H1 (cell line): ENCODE measurements around the gene SLC38A8. TPM values are rescaled to one million over a fixed set of nuclear protein-coding genes. Genes with fewer than 3 reads are reported as not detected.
A peak's percentile ranks its signal among the peaks of the same experiment; 100 is the strongest.

ENCODE experiments used
- CTCF ChIA-PET: fragments of 300-600 bp; sonication (Branson Sonifier 250); formaldehyde crosslinking; loops from one replicate; lab custom pipeline; 2021; ENCODE audit not compliant: partially characterized antibody; lab: Charles Lee
- POLR2A ChIA-PET: fragments of 300-600 bp; sonication (Branson Sonifier 250); formaldehyde crosslinking; loops from one replicate; lab custom pipeline; 2021; ENCODE audit warnings: inconsistent platforms; ENCODE audit not compliant: partially characterized antibody; lab: Charles Lee
- DNase-seq, 2 experiments: peaks; one replicate each; pipeline versions ENCODE4 v3.0.0 to v3.0.0-alpha.2; 2010 to 2022; ENCODE audit warnings: low spot score in 2 of 2, low read depth in 1 of 2, mixed read lengths in 1 of 2
- FAIRE-seq: peaks from 2 replicates; lab custom pipeline; 2011; peaks lifted over from hg19 to GRCh38; lab: Jason Lieb, UNC
- H2AFZ ChIP-seq: 2 replicates; pipeline ENCODE4 v1.8.1; 2012; ENCODE audit warnings: low read length, inconsistent platforms
- H2AK5ac ChIP-seq: 2 replicates; pipeline ENCODE4 v1.6.1; 2013; ENCODE audit warnings: low read depth, low read length
- H2BK120ac ChIP-seq: replicated peaks from 2 replicates; pipeline ENCODE3; 2013; ENCODE audit warnings: low read depth, low read length, inconsistent platforms
- H2BK12ac ChIP-seq: 2 replicates; pipeline ENCODE4 v1.6.1; 2013; ENCODE audit warnings: low read depth, low read length
- H2BK15ac ChIP-seq: 2 replicates; pipeline ENCODE4 v1.6.1; 2013; ENCODE audit warnings: low read length
- H2BK20ac ChIP-seq: 2 replicates; pipeline ENCODE4 v1.6.1; 2013; ENCODE audit warnings: low read length
- H2BK5ac ChIP-seq: 2 replicates; pipeline ENCODE4 v1.6.1; 2013; ENCODE audit warnings: low read depth, low read length
- H3K14ac ChIP-seq: 2 replicates; pipeline ENCODE4 v1.6.1; 2013; ENCODE audit warnings: inconsistent platforms; ENCODE audit not compliant: insufficient read length
- H3K18ac ChIP-seq: 2 replicates; pipeline ENCODE4 v1.6.1; 2013; ENCODE audit warnings: low read length; ENCODE audit errors: extremely low read depth
- H3K23ac ChIP-seq: 2 replicates; pipeline ENCODE4 v1.6.1; 2013; ENCODE audit warnings: inconsistent platforms; ENCODE audit not compliant: insufficient read length
- H3K23me2 ChIP-seq: 2 replicates; pipeline ENCODE4 v1.6.1; 2013; ENCODE audit warnings: low read depth, low read length
- H3K27ac ChIP-seq: 2 replicates; pipeline ENCODE4 v1.6.1; 2011; ENCODE audit warnings: low read depth, low read length, inconsistent platforms
- H3K27me3 ChIP-seq, 4 experiments: replicated peaks in 1 of 4; 1 replicate in 1 of 4; 2 replicates in 3 of 4; pipeline versions ENCODE4 v1.6.1 to v1.8.1; 2011 to 2013; ENCODE audit warnings: low read length in 3 of 4, mild to moderate bottlenecking in 3 of 4, inconsistent platforms in 2 of 4, mixed read lengths in 2 of 4, moderate library complexity in 1 of 4; ENCODE audit not compliant: control insufficient read depth in 3 of 4, insufficient read depth in 3 of 4; ENCODE audit errors: extremely low read depth in 1 of 4
- H3K36me3 ChIP-seq, 4 experiments: 2 replicates each; pipeline versions ENCODE4 v1.6.1 to v1.8.1; 2011 to 2013; ENCODE audit warnings: mild to moderate bottlenecking in 4 of 4, low read length in 3 of 4, moderate library complexity in 2 of 4, control low read depth in 1 of 4, inconsistent platforms in 1 of 4; ENCODE audit not compliant: insufficient read depth in 4 of 4, control insufficient read depth in 2 of 4
- H3K4ac ChIP-seq: replicated peaks from 2 replicates; pipeline ENCODE3; 2013; ENCODE audit warnings: low read length, low read depth, mixed read lengths, inconsistent platforms; ENCODE audit not compliant: insufficient read length
- H3K4me1 ChIP-seq, 4 experiments: replicated peaks in 1 of 4; 1 replicate in 1 of 4; 2 replicates in 3 of 4; pipeline versions ENCODE4 v1.6.1 to v1.8.1; 2011 to 2013; ENCODE audit warnings: low read length in 3 of 4, inconsistent platforms in 2 of 4, mixed read lengths in 1 of 4; ENCODE audit not compliant: insufficient read depth in 4 of 4, control insufficient read depth in 3 of 4
- H3K4me2 ChIP-seq, 2 experiments: 2 replicates each; pipeline versions ENCODE4 v1.6.1 to v1.8.1; 2011 to 2013; ENCODE audit warnings: low read depth in 2 of 2, low read length in 2 of 2, control low read depth in 1 of 2, inconsistent platforms in 1 of 2, mild to moderate bottlenecking in 1 of 2; ENCODE audit not compliant: insufficient read depth in 1 of 2
- H3K4me3 ChIP-seq, 4 experiments: fragments of 200-600, 300-600 bp in 1 of 4; sonication (generic), shearing (Covaris generic), sonication (Bioruptor Twin) in 1 of 4; 2 replicates each; pipeline versions ENCODE4 v1.5.1 to v1.8.1; 2011 to 2016; ENCODE audit warnings: low read length in 4 of 4, low read depth in 3 of 4, control low read depth in 2 of 4, inconsistent platforms in 2 of 4, mild to moderate bottlenecking in 2 of 4, mixed read lengths in 1 of 4, moderate library complexity in 1 of 4; ENCODE audit not compliant: insufficient read depth in 2 of 4; ENCODE audit errors: extremely low read depth in 1 of 4
- H3K56ac ChIP-seq: replicated peaks from 2 replicates; pipeline ENCODE3; 2013; ENCODE audit warnings: low read depth, mild to moderate bottlenecking, mixed read lengths, low read length, inconsistent platforms; ENCODE audit not compliant: insufficient read length
- H3K79me1 ChIP-seq: 2 replicates; pipeline ENCODE4 v1.6.1; 2013; ENCODE audit warnings: low read depth, low read length, control low read depth
- H3K79me2 ChIP-seq, 2 experiments: 2 replicates each; pipeline versions ENCODE4 v1.6.1 to v1.8.1; 2012 to 2013; ENCODE audit warnings: low read length in 2 of 2, mild to moderate bottlenecking in 2 of 2, inconsistent platforms in 1 of 2; ENCODE audit not compliant: insufficient read depth in 2 of 2, control insufficient read depth in 1 of 2
- H3K9ac ChIP-seq, 4 experiments: replicated peaks in 1 of 4; 1 replicate in 1 of 4; 2 replicates in 3 of 4; pipeline versions ENCODE4 v1.6.1 to v1.8.1; 2011 to 2013; ENCODE audit warnings: low read depth in 3 of 4, low read length in 3 of 4, control low read depth in 2 of 4, mild to moderate bottlenecking in 2 of 4, moderate library complexity in 2 of 4, inconsistent platforms in 1 of 4; ENCODE audit errors: extremely low read depth in 1 of 4
- H3K9me3 ChIP-seq, 2 experiments: 2 replicates each; pipeline versions ENCODE4 v1.6.1 to v1.8.1; 2012 to 2013; ENCODE audit warnings: mild to moderate bottlenecking in 2 of 2, moderate library complexity in 2 of 2, control low read depth in 1 of 2, inconsistent platforms in 1 of 2, low read depth in 1 of 2, low read length in 1 of 2, mixed read lengths in 1 of 2; ENCODE audit not compliant: insufficient read depth in 2 of 2
- H4K20me1 ChIP-seq, 2 experiments: replicated peaks in 1 of 2; 2 replicates each; pipeline versions ENCODE3 to v1.8.1; 2011 to 2013; ENCODE audit warnings: inconsistent platforms in 2 of 2, low read length in 2 of 2, mild to moderate bottlenecking in 1 of 2; ENCODE audit not compliant: insufficient read depth in 2 of 2, control insufficient read depth in 1 of 2
- H4K5ac ChIP-seq: 2 replicates; pipeline ENCODE4 v1.6.1; 2013; ENCODE audit warnings: low read length, low read depth, mixed read lengths, inconsistent platforms; ENCODE audit not compliant: insufficient read length
- H4K8ac ChIP-seq: 2 replicates; pipeline ENCODE4 v1.8.0; 2013; ENCODE audit warnings: mild to moderate bottlenecking, moderate library complexity, low read length, inconsistent platforms; ENCODE audit not compliant: insufficient read depth; ENCODE audit errors: extremely low read depth
- H4K91ac ChIP-seq: replicated peaks from 2 replicates; pipeline ENCODE3; 2013; ENCODE audit warnings: low read length, mixed read lengths, inconsistent platforms; ENCODE audit not compliant: insufficient read length
- ASH2L ChIP-seq: fragments of 200-600, 300-600 bp; sonication (generic); IDR thresholded peaks from one replicate; pipeline ENCODE4 v1.7.1; 2017; ENCODE audit warnings: low read length
- ATF3 ChIP-seq: IDR thresholded peaks from 2 replicates; pipeline ENCODE4 v1.6.1; 2011; ENCODE audit warnings: low read depth, mild to moderate bottlenecking, low read length; ENCODE audit not compliant: insufficient read depth
- CBX5 ChIP-seq: fragments of 300-800, 300-1000 bp; sonication (generic); IDR thresholded peaks from 2 replicates; pipeline ENCODE4 v1.7.1; 2016; ENCODE audit warnings: antibody characterized with exemption, low read length, low read depth
- CREB1 ChIP-seq: IDR thresholded peaks from 2 replicates; pipeline ENCODE4 v1.6.1; 2012; ENCODE audit warnings: inconsistent platforms
- CTBP2 ChIP-seq: IDR thresholded peaks from 2 replicates; pipeline ENCODE4 v1.7.0; 2011; ENCODE audit warnings: borderline replicate concordance, mild to moderate bottlenecking, moderate library complexity, mixed read lengths, low read length; ENCODE audit not compliant: insufficient read depth, insufficient read length
- EZH2 ChIP-seq: fragments of 200-600 bp; sonication (generic); IDR thresholded peaks from 2 replicates; pipeline ENCODE4 v1.7.1; 2012; ENCODE audit warnings: low read depth, mild to moderate bottlenecking, moderate library complexity, low read length, inconsistent platforms; ENCODE audit not compliant: severe bottlenecking
- GABPA ChIP-seq: IDR thresholded peaks from 2 replicates; pipeline ENCODE4 v1.6.1; 2011; ENCODE audit warnings: mild to moderate bottlenecking, low read length, moderate library complexity, borderline replicate concordance; ENCODE audit not compliant: insufficient read depth
- RFX5 ChIP-seq: IDR thresholded peaks from 2 replicates; pipeline ENCODE4 v1.6.1; 2011; ENCODE audit warnings: low read depth, low read length, improper control_type of control experiment, borderline replicate concordance
- SP4 ChIP-seq: IDR thresholded peaks from 2 replicates; pipeline ENCODE4 v1.6.1; 2012; ENCODE audit warnings: low read length, inconsistent platforms
- SRF ChIP-seq: IDR thresholded peaks from 2 replicates; pipeline ENCODE4 v1.6.1; 2011; ENCODE audit warnings: mild to moderate bottlenecking, low read depth, low read length, moderate library complexity
- TAF7 ChIP-seq: optimal IDR thresholded peaks from 2 replicates; pipeline ENCODE3; 2011; ENCODE audit warnings: low read depth, mild to moderate bottlenecking, inconsistent platforms, low read length, moderate library complexity, borderline replicate concordance
- TEAD4 ChIP-seq: IDR thresholded peaks from 2 replicates; pipeline ENCODE4 v1.6.1; 2012; ENCODE audit warnings: low read depth, low read length, inconsistent platforms, mixed read lengths
- WGBS, 2 experiments: shearing (Covaris generic) in 1 of 2; methylation state at CpG; one replicate each; pipeline versions ENCODE4 v1.1.6 to v1.1.7; 2013 to 2015; ENCODE audit warnings: low lambda C conversion rate in 2 of 2, mixed read lengths in 2 of 2, inconsistent platforms in 1 of 2, low coverage in 1 of 2, missing lambda C conversion rate in 1 of 2; ENCODE audit not compliant: insufficient replicate concordance in 2 of 2, insufficient coverage in 1 of 2, insufficient read length in 1 of 2; ENCODE audit errors: extremely low coverage in 1 of 2, missing lambda C conversion rate in 1 of 2; 5-methylcytosine and 5-hydroxymethylcytosine counted together
- polyA plus RNA-seq, 7 experiments: library from polyadenylated mRNA; depleted of rRNA in 3 of 7; stranded (reverse) in 5 of 7; unstranded in 2 of 7; fragments of >200 nt in 5 of 7; fragments of 200-250 nt in 2 of 7; gene quantifications; 1 replicate in 5 of 7; 2 replicates in 1 of 7; 4 replicates in 1 of 7; pipeline versions ENCODE4 v1.2.1 to v1.2.3, GENCODE V29; 2011 to 2013; ENCODE audit warnings: missing spikeins in 2 of 7, mixed read lengths in 2 of 7
- total RNA-seq: library from RNA; stranded (reverse); fragmentation: NEBNext Ultra II Directional; extraction: Animal tissue kit (Norgen Biotek cat#: 25700); gene quantifications from 2 replicates; pipeline ENCODE4 v1.2.1, GENCODE V29; 2021

The SLC38A8 gene
- total and polyA plus RNA-seq, 2 of the 8 experiments (the other 6 are each of a cell fraction or from before 2014, with no cell fraction given) = 0.08 TPM; not detected in 1

- H3K56ac ChIP-seq = no peak overlapping the region
- H2BK5ac ChIP-seq = no peak overlapping the region
- H3K4ac ChIP-seq = no peak overlapping the region
- DNase-seq (no peak), FAIRE-seq (no peak)
- peaks cover 16 to 22% of the 10 kb centered on the region in 2 experiments for H3K9me3 ChIP-seq
- WGBS, 2 experiments = 86% methylated on average over 6 of the region's 6 CpGs; no CpG with 5 or more reads in 1 of the 2 experiments
- POLR2A ChIA-PET = no interaction called here
- no peaks in the 10 kb centered on the region for H3K79me1 ChIP-seq
- H3K18ac ChIP-seq = no peak overlapping the region
- no peak overlapping the region for H4K91ac ChIP-seq
- H3K4me1 ChIP-seq = no peaks in the 10 kb centered on the region; a peak in 1 of 7 replicates
- 0 out of 2 replicates have a peak overlapping the region, but pooled peaks have one; percentile 40 for H4K8ac ChIP-seq
- no peak overlapping the region for H3K9ac ChIP-seq
- H4K5ac ChIP-seq = no peak overlapping the region
- no peak overlapping the region for H3K4me2 ChIP-seq
- H3K23ac ChIP-seq = no peak overlapping the region
- H3K79me2 ChIP-seq = no peaks in the 10 kb centered on the region
- H2BK12ac ChIP-seq = no peak overlapping the region
- no peaks in the 10 kb centered on the region for H4K20me1 ChIP-seq
- no peak overlapping the region for H3K4me3 ChIP-seq
- no peak overlapping the region for H2BK120ac ChIP-seq
- peaks cover 0 to 5% (median 2%) of the 10 kb centered on the region in 4 experiments; a peak in 2 of 8 replicates for H3K36me3 ChIP-seq
- no peak overlapping the region for H2AK5ac ChIP-seq
- CTCF ChIA-PET = interaction anchor here (0.8 to 3.1 kb wide), 10 partner anchors 12 to 88 kb away, joined by 3 to 18 read pairs (median 4); partner anchors contain the start of gene SLC38A8
- H2BK15ac ChIP-seq = no peak overlapping the region
- no peaks in the 10 kb centered on the region for H3K27me3 ChIP-seq
- no peak overlapping the region for H3K14ac ChIP-seq
- no peak overlapping the region for H2AFZ ChIP-seq
- no peak overlapping the region for H3K27ac ChIP-seq
- no peaks in the 10 kb centered on the region for H3K23me2 ChIP-seq
- no peak overlapping the region for H2BK20ac ChIP-seq
- no peak for TF ChIP-seq RFX5
- TF ChIP-seq ATF3 = no peak
- no peak for TF ChIP-seq TEAD4
- no peak for TF ChIP-seq SP4
- TF ChIP-seq SRF = no peak
- TF ChIP-seq ASH2L = no peak
- TF ChIP-seq EZH2 = no peak
- TF ChIP-seq CREB1 = no peak
- no peak for TF ChIP-seq CBX5
- no peak for TF ChIP-seq TAF7
- no peak for TF ChIP-seq CTBP2
- TF ChIP-seq GABPA = no peak
Observed at GRCh38 chr16:83977056-83977815, 65.4 kb downstream of the SLC38A8 start.
